Mesodermal cell (in vitro differentiated cells): ENCODE data around the gene OASL.
A peak's percentile ranks its signal among the peaks of the same experiment; 100 is the strongest.

ENCODE experiments used
- H3K27ac ChIP-seq: 2 replicates; pipeline ENCODE4 v1.7.0; 2013; ENCODE audit warnings: mild to moderate bottlenecking, low read depth, low read length, moderate library complexity; ENCODE audit not compliant: severe bottlenecking
- H3K36me3 ChIP-seq: 2 replicates; pipeline ENCODE4 v1.7.1; 2013; ENCODE audit warnings: mild to moderate bottlenecking, low read length, moderate library complexity; ENCODE audit not compliant: control insufficient read depth, insufficient read depth
- H3K4me1 ChIP-seq: one replicate; pipeline ENCODE4 v1.7.1; 2013; ENCODE audit warnings: mild to moderate bottlenecking, low read length; ENCODE audit not compliant: insufficient read depth, control insufficient read depth, poor library complexity, severe bottlenecking
- H3K4me3 ChIP-seq: 2 replicates; pipeline ENCODE4 v1.7.0; 2013; ENCODE audit warnings: low read length, control low read depth, mild to moderate bottlenecking; ENCODE audit not compliant: insufficient read depth, poor library complexity, severe bottlenecking; ENCODE audit errors: extremely low read depth
- H3K9me3 ChIP-seq: 2 replicates; pipeline ENCODE4 v1.7.1; 2013; ENCODE audit warnings: mild to moderate bottlenecking, low read length, moderate library complexity; ENCODE audit not compliant: control insufficient read depth
- WGBS, 2 experiments: methylation state at CpG; one replicate each; pipeline ENCODE4 v1.1.5; 2013; ENCODE audit warnings: missing lambda C conversion rate in 2 of 2; ENCODE audit not compliant: insufficient coverage in 2 of 2; 5-methylcytosine and 5-hydroxymethylcytosine counted together

The OASL gene

DNA sequence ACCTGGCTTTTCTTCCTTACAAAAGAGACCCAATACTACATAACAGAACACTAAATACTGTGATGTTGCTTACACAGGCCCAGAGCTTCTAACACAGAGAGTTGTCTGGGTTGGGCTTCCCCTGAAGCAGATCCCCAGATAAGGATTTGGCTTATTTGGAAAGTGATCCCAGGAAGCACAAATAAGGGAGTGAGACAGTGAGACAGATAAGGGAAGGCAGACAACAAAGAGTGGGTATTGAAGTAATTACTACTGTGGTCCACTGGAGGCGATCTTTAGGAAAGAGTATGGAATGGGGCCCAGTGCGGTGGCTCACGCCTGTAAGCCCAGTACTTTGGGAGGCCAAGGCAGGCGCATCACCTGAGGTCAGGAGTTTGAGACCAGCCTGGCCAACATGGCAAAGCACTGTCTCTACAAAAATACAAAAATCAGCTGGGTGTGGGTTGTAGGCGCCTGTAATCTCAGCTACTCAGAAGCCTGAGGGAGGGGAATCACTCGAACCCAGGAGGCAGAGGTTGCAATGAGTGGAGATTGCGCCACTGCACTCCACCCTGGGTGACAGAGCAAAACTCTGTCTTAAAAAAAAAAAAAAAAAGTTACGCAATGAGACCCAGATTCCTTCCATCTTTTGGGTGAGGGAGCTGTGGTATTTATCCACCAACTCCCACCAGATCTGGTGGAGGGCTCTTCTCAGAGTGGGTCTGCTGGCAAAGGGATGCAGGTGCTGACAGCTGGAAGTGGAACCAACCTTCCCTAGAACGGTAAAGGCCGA lies 12.6 kb downstream of the OASL start:
- WGBS, 2 experiments: 93 to 94% methylated on average over 5 to 8 of the region's 10 CpGs
- Histone ChIP-seq H3K9me3 (no peaks in the 10 kb centered on the region), H3K4me3 (no peak overlapping the region), H3K27ac (no peak overlapping the region), H3K36me3 (no peaks in the 10 kb centered on the region), H3K4me1 (no peaks in the 10 kb centered on the region)

DNA sequence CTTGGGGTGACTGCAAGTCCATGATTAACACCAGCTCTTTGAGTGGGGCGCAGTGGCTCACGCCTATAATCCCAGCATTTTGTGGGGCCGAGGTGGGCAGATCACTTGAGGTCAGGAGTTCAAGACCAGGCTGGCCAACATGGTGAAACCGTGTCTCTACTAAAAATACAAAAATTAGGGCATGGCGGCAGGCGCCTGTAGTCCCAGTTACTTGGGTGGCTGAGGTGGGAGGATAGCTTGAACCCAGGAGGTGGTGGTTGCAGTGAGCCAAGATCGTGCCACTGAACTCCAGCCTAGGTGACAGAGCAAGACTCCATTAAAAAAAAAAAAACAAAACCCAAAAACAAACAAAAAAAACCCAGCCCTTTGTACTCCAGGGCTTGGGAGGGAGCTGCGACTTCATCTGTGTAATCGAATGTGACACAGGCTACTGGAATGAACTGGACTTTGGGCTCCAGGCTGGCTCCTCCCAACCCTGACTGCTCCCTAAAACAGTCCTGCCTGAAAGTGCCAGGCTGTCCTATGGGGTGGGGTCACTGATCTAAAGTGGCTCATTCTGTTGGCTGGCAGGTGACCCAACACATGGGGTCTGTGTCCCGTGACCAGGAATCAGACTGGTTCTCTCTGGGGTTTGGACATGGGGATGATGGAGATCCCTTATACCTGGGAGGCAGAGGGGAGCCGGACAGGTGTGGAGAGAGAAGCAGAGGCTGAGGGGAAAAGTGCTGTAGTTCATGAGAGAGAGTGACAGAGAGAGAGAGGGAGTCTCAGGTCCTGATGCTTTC lies 13.4 kb downstream of the OASL start:
- WGBS, 2 experiments: 94 to 95% methylated on average over 8 to 9 of the region's 11 CpGs
- no peaks in the 10 kb centered on the region for H3K36me3 ChIP-seq
- H3K9me3 ChIP-seq: no peaks in the 10 kb centered on the region
- no peak overlapping the region for H3K27ac ChIP-seq
- H3K4me1 ChIP-seq: no peaks in the 10 kb centered on the region
- no peak overlapping the region for H3K4me3 ChIP-seq

DNA sequence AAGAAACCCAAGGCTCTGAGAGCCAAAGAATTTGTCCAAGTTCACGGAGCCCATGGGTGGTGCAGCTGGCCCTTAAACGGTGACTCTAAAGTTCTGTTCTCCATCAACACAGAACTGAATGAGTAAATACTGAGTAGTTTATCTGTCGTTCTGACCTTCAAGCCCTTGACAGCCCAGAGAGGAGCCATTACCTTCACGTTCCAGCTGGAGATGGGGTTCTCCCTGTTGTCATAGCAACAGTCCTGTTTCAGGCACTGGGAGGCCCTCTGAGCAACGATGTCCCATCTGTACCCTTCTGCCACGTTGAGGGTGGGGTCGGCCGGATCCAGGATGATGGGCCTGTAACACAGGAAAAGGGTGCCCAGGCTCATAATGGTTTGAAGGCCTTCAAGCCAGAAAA lies 15.2 kb downstream of the OASL start:
- Histone ChIP-seq H3K27ac (no peak overlapping the region), H3K4me3 (no peak overlapping the region), H3K9me3 (no peaks in the 10 kb centered on the region), H3K4me1 (no peaks in the 10 kb centered on the region), H3K36me3 (no peaks in the 10 kb centered on the region)
- WGBS, 2 experiments: 85 to 86% methylated on average over 6 to 8 of the region's 8 CpGs

DNA sequence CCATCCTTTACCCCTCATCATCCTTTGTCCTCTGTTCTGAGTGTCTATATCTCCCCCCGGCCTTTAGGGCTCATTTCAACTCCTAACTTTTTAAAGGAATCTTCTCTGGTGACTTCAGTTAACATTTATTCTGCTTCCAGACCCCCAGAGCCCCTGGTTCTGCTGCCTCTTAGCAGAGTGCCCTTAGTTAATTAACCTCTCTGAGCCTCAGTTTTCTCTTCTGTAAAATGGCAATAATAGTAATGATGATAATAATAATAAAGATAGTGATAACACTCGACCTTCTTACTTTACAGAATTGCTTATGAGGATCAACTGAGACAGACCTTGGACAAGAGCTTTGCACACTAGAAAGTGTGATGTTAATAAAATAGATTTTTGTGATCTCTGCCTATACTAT lies 16.3 kb downstream of the OASL start:
- WGBS, 2 experiments: 86 to 92% methylated on average over 1 of the region's 2 CpGs
- H3K4me3 ChIP-seq: no peak overlapping the region
- no peaks in the 10 kb centered on the region for H3K36me3 ChIP-seq
- H3K4me1 ChIP-seq: no peaks in the 10 kb centered on the region
- no peaks in the 10 kb centered on the region for H3K9me3 ChIP-seq
- H3K27ac ChIP-seq: no peak overlapping the region

DNA sequence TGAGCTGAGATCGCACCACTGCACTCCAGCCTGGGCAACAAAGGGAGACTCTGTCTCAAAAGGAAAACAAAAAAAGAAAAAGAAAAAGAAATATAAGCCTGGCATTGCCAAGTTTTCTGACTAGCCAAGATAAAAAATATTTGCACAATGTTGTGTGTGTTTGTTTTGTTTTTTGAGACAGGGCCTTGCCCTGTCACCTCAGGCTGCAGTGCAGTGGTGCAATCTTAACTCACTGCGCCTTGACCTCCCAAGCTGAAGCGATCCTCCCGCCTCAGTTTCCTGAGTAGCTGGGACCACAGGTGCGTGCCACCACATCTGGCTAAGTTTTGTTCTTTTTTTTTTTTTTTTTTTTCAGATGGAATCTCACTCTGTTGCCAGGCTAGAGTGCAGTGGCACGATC lies 17.3 kb downstream of the OASL start:
- 80 to 100% methylated on average over 1 to 2 of the region's 6 CpGs for WGBS, 2 experiments
- no peaks in the 10 kb centered on the region for H3K4me1 ChIP-seq

DNA sequence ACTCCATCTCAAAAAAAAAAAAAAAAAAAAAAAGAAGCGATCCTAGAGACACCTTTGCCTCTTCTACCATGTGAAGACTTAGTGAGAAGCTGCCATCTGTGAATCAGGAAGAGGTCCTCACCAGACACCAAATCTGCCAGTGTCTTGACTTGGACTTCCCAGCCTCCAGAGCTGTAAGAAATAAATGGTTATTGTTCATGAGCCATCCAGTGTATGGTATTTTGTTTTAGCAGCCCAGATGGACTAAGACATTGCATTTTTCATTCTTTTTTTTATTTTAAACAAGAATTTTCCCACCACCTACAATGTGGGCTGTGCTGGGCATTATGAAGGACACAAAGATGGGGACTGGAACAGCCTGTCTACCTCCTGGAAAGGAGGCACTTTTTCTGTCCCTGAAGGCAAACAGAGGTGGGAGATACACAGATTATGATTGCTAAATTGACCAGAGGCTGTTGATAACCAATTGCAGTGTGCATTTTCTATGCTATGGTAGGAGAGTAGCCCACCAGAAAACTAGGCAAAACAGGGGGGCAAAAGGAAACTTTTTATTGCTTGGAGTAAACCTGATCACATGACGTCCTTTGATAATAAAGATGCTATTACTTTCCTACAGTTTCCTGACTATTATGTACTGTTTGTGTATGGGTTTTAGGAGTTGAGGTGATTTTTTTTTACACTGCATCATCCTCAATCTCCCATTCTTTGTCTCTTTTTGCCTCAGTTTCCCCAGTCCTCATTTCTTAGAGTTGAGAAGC lies 20.0 kb downstream of the OASL start:
- H3K9me3 ChIP-seq: no peaks in the 10 kb centered on the region
- peaks cover 7% of the 10 kb centered on the region for H3K4me1 ChIP-seq
- no peaks in the 10 kb centered on the region for H3K36me3 ChIP-seq
- H3K27ac ChIP-seq: no peak overlapping the region
- no CpG with 5 or more reads among the region's 2 CpGs for WGBS, 2 experiments
- no peak overlapping the region for H3K4me3 ChIP-seq

More for the DNA sequence above, 17.3 kb downstream of the OASL start:
- no peaks in the 10 kb centered on the region for H3K9me3 ChIP-seq
- H3K27ac ChIP-seq: no peak overlapping the region
- H3K36me3 ChIP-seq: no peaks in the 10 kb centered on the region
- H3K4me3 ChIP-seq: no peak overlapping the region

DNA sequence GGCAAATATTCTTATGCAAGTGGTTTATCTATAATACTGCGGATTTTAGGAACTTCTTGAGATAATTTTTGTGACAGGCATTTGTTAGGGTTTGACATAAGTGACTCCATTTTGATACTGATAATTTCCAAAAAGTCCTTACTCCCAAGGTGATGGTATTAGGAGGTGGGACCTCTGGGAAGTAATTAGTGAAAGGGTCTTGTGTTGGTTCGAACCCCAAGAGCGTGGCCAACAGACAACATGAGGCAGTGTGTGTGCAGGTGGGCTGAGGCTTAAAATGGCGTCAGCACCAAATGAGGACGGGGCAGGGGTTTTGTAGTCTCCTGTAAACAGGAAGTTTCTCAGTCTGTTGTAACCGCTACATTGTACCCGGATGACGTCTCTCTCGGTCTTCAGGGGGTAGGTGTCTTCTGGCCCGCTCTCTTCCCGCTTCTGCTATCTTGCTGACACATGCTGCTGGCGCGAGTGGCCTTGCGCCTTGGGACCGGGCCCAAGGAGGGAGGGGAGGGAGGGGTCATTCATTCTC lies 21.0 kb downstream of the OASL start:
- Histone ChIP-seq H3K27ac (no peak overlapping the region), H3K9me3 (no peaks in the 10 kb centered on the region), H3K36me3 (peaks cover 8% of the 10 kb centered on the region), H3K4me1 (peaks cover 7% of the 10 kb centered on the region), H3K4me3 (no peak overlapping the region)
- 93% methylated on average over 9 to 11 of the region's 15 CpGs for WGBS, 2 experiments

DNA sequence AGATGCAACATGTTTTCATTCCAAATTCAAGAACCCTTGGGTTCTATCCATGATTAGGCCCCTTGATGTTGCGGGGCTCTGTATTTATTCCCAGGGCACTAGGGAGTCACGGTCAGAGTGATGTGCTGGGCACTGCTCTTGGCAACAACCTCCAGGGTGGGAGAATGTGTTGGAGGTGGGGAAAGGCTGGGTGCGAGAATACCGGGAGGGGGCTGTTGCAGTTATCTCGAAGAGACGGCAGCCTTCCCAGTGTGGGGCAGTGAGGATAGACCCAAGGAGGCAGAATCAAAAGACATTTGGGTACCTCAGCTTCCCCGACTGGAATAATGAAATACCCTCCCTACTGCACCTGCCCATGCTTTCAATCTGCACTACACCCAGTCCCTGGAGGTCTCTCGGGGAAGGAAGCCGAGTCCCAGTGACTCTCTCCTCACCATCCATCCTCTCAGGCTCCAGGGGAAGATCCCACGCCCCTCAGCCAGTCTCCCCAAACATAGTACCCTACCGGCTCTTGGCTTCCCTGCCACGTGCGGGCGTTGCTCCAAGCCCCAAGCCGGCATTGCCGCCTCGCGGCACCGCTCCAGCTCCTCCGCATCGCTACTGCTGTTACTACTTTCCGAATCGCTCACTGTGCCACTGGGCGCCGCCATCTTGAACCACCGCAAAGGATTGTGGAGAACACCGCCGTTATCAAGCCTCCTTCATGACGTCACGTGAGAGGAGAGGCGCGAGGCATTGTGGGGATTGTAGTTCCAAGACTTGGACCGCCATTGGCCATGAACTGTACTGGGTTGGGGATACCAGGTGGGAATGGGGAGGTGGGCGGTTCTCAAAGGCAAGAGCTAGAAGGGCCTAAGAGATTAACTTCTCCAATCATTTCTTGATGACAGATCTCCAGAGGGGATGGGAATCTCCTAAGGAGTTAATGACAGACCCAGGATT lies 22.9 kb downstream of the OASL start, which contains the start of gene C12orf43:
C12orf43 (minus strand) TSS at position 663 of the 942 bp plus-strand sequence; CDS start at position 650, 13 bp downstream.
- peak within 1 kb of the TSS; percentile 82 for H3K27ac ChIP-seq
- peaks cover 7% of the 10 kb centered on the region for H3K4me1 ChIP-seq
- peaks cover 20% of the 10 kb centered on the region for H3K36me3 ChIP-seq
- H3K4me3 ChIP-seq: peak within 1 kb of the TSS; percentile 91
- WGBS, 2 experiments: 0 to 3% methylated on average over 25 to 32 of the region's 34 CpGs
- no peaks in the 10 kb centered on the region for H3K9me3 ChIP-seq

DNA sequence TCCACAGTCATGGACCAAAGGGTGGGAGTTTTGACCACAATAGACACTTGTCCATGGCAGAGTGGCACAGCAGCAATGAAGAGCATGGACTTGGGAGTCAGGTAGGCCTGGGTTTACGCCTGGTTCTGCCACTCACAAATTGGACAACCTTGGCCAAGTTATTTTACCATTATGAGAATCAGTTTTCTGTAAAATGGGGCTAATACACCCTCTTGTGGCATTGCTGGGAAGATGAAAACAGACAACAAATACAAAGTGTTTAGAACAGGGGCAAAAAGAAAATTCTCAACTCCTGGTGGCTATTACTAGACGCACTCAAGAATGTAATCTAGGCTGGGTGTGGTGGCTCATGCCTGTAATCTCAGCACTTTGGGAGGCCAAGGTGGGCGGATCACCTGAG lies 25.3 kb downstream of the OASL start:
- 100% methylated on average over 1 of the region's 3 CpGs for WGBS, 2 experiments
- Histone ChIP-seq H3K9me3 (no peaks in the 10 kb centered on the region), H3K4me3 (no peak overlapping the region), H3K36me3 (peaks cover 43% of the 10 kb centered on the region), H3K27ac (no peak overlapping the region), H3K4me1 (peaks cover 7% of the 10 kb centered on the region)
